ENCODE measurements around the gene FIBCD1. TPM values are rescaled to one million over a fixed set of nuclear protein-coding genes. Genes with fewer than 3 reads are reported as not detected.

Gene FIBCD1
- polyA plus RNA-seq, 1 donor (not counting 4 experiments of a cell fraction or from before 2014, with no cell fraction given): 0.79 TPM

DNA sequence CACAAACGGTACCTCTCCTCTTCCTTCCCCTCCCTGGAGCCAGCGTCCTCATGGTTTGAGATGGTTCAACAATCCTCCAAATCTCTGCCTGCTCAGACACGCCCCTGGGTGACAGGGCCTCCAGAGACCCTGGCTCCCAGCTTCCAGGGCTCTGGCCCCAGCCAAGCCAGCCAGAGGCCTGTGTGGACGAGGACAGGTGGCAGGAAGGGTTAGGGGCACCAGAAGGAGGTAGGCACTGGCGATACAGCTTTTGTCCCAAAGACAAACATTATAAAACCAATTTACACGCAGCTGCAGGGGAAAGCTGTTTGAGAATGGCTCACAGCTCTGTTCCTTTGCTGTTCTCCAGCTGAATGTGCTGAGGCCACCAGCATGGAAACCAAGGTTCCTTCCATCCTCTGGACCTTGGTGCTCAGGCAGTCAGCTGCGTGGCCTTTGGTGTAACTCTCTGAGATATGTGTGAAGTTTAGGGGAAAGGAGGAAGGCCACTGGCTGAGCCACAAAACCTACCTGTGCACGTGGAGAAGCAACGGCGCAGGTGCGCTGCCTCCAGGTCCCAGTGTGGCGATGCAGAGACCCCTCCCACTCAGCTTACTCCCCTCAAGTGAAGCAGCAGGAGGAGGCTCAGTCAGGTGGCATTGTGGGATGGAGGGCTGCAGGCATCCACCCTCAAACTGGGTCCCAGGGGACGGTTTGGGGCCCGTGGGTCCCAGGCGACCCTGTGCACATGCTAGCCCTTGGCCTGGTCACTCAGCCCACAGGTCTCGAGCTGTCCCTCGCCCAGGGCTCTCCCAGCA is 38.1 kb downstream of the FIBCD1 start:
- peaks cover 3% of the 10 kb centered on the region for H4K20me1 ChIP-seq (ENCODE audit: control insufficient read depth, extremely low read depth, insufficient read depth, low read length)
- no peak overlapping the region for H3K9ac ChIP-seq (ENCODE audit: control insufficient read depth, extremely low read depth, insufficient read depth, low read length)
- no peaks in the 10 kb centered on the region for H3K4me1 ChIP-seq (ENCODE audit: control insufficient read depth, extremely low read depth, insufficient read depth, low read length)
- H3K27me3 ChIP-seq (ENCODE audit: control insufficient read depth, extremely low read depth, insufficient read depth, low read length): peaks cover 75% of the 10 kb centered on the region
- no peaks in the 10 kb centered on the region for H3K36me3 ChIP-seq (ENCODE audit: control insufficient read depth in 2 of 2, extremely low read depth in 1 of 2, insufficient read depth in 2 of 2, low read length in 2 of 2)
- H2AFZ ChIP-seq (ENCODE audit: control insufficient read depth, low read length): no peak overlapping the region
- no peaks in the 10 kb centered on the region for H3K79me2 ChIP-seq (ENCODE audit: control insufficient read depth, insufficient read depth, low read length)
- H3K9me1 ChIP-seq (ENCODE audit: control insufficient read depth, extremely low read depth, insufficient read depth, low read length): no peaks in the 10 kb centered on the region
- H3K9me3 ChIP-seq (ENCODE audit: control insufficient read depth, low read depth, low read length): no peaks in the 10 kb centered on the region
- H3K27ac ChIP-seq (ENCODE audit: control insufficient read depth, insufficient read depth, low read length): no peak overlapping the region
- TF ChIP-seq, protein P1, sequence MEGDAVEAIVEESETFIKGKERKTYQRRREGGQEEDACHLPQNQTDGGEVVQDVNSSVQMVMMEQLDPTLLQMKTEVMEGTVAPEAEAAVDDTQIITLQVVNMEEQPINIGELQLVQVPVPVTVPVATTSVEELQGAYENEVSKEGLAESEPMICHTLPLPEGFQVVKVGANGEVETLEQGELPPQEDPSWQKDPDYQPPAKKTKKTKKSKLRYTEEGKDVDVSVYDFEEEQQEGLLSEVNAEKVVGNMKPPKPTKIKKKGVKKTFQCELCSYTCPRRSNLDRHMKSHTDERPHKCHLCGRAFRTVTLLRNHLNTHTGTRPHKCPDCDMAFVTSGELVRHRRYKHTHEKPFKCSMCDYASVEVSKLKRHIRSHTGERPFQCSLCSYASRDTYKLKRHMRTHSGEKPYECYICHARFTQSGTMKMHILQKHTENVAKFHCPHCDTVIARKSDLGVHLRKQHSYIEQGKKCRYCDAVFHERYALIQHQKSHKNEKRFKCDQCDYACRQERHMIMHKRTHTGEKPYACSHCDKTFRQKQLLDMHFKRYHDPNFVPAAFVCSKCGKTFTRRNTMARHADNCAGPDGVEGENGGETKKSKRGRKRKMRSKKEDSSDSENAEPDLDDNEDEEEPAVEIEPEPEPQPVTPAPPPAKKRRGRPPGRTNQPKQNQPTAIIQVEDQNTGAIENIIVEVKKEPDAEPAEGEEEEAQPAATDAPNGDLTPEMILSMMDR (optimal IDR thresholded peaks at IDR 0.05 in 1 of 3, IDR thresholded peaks at IDR 0.05 in 1 of 3, conservative IDR thresholded peaks at IDR 0.05 in 1 of 3; ENCODE audit: extremely low read depth in 1 of 3, insufficient read depth in 2 of 3, low read length in 3 of 3): no peak
- no peak for TF ChIP-seq EZH2 (IDR thresholded peaks at IDR 0.05; ENCODE audit: low read length)
- dilution Hi-C loops (cut with MboI; ENCODE audit: extremely low pct_ligation_motif_present, low sequenced_read_pairs): no loop called here
- H3K4me2 ChIP-seq (ENCODE audit: control insufficient read depth, extremely low read depth, insufficient read depth, low read depth, low read length): no peak overlapping the region
- DNase-seq (ENCODE audit: low read depth, low spot score) (no peak), FAIRE-seq (no peak)
- no peak overlapping the region for H3K4me3 ChIP-seq (ENCODE audit: control insufficient read depth in 2 of 3, extremely low read depth in 1 of 3, insufficient read depth in 2 of 3, low read depth in 1 of 3, low read length in 3 of 3)

DNA sequence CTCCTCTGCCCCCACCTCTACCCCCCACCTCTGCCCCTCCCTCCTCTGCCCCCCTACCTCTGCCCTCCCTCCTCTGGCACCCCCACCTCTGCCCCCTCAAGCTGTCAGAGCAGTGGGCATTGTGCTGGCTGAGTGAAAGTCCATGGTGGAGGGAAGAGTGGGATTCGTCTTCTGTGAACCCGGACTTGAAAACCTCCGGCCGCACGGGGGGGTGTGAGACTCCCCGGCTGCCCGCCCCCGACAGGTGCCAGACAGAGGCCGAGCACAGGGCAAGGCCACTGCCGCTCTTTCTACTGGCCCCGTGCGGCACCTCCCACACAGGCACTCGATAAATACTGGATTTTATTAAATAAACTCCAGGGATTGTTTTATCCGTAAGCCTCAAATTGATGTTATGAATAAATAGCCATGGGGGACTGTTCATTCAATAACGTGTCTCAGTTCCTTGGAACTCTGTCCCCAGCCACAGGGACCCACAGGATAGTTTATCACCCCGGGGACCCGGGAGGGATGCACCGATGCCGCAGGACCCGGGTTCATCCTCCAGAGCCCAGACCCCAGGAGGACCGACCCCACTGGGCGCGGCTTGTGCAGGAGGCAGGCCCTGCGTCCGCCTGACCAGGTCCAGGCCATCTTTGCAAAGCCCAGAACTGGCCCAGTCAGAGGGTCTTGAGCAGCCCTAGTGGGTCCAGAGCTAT is 39.8 kb downstream of the FIBCD1 start:
- no peaks in the 10 kb centered on the region for H3K36me3 ChIP-seq (ENCODE audit: control insufficient read depth in 2 of 2, extremely low read depth in 1 of 2, insufficient read depth in 2 of 2, low read length in 2 of 2)
- H4K20me1 ChIP-seq (ENCODE audit: control insufficient read depth, extremely low read depth, insufficient read depth, low read length): peaks cover 3% of the 10 kb centered on the region
- H2AFZ ChIP-seq (ENCODE audit: control insufficient read depth, low read length): no peak overlapping the region
- H3K27me3 ChIP-seq (ENCODE audit: control insufficient read depth, extremely low read depth, insufficient read depth, low read length): peaks cover 72% of the 10 kb centered on the region
- no peaks in the 10 kb centered on the region for H3K9me1 ChIP-seq (ENCODE audit: control insufficient read depth, extremely low read depth, insufficient read depth, low read length)
- FAIRE-seq: no peak
- no peak overlapping the region for H3K9ac ChIP-seq (ENCODE audit: control insufficient read depth, extremely low read depth, insufficient read depth, low read length)
- no peak overlapping the region for H3K4me2 ChIP-seq (ENCODE audit: control insufficient read depth, extremely low read depth, insufficient read depth, low read depth, low read length)
- H3K9me3 ChIP-seq (ENCODE audit: control insufficient read depth, low read depth, low read length): no peaks in the 10 kb centered on the region
- H3K79me2 ChIP-seq (ENCODE audit: control insufficient read depth, insufficient read depth, low read length): no peaks in the 10 kb centered on the region
- TF ChIP-seq, protein P1 (optimal IDR thresholded peaks at IDR 0.05 in 1 of 3, IDR thresholded peaks at IDR 0.05 in 1 of 3, conservative IDR thresholded peaks at IDR 0.05 in 1 of 3; ENCODE audit: extremely low read depth in 1 of 3, insufficient read depth in 2 of 3, low read length in 3 of 3): no peak
- TF ChIP-seq EZH2 (IDR thresholded peaks at IDR 0.05; ENCODE audit: low read length): no peak
- no peak overlapping the region for H3K27ac ChIP-seq (ENCODE audit: control insufficient read depth, insufficient read depth, low read length)
- DNase-seq (ENCODE audit: low read depth, low spot score): no peak
- no peak overlapping the region for H3K4me3 ChIP-seq (ENCODE audit: control insufficient read depth in 2 of 3, extremely low read depth in 1 of 3, insufficient read depth in 2 of 3, low read depth in 1 of 3, low read length in 3 of 3)
- H3K4me1 ChIP-seq (ENCODE audit: control insufficient read depth, extremely low read depth, insufficient read depth, low read length): no peaks in the 10 kb centered on the region
- dilution Hi-C loops (cut with MboI; ENCODE audit: extremely low pct_ligation_motif_present, low sequenced_read_pairs): no loop called here

Data from keratinocyte (primary cell).